ENCODE data around the gene SLC45A2. TPM values are rescaled to one million over a fixed set of nuclear protein-coding genes. Genes with fewer than 3 reads are reported as not detected.
A peak's percentile ranks its signal among the peaks of the same experiment; 100 is the strongest.

SLC45A2 gene
- total RNA-seq, 4 donors from 2014 or later: 1.2 to 7.6 (median 1.9) TPM

- WGBS: under 1% methylated on average over 58 of the region's 76 CpGs
- Histone ChIP-seq H3K4me3 (peak within 1 kb of the TSS; percentile 60), H3K27me3 (no peaks in the 10 kb centered on the region), H3K4me1 (peaks cover 25% of the 10 kb centered on the region), H3K27ac (peak within 1 kb of the TSS; percentile 93), H3K9me3 (no peaks in the 10 kb centered on the region), H3K36me3 (peaks cover 8% of the 10 kb centered on the region)
- no peak for TF ChIP-seq EP300 (IDR thresholded peaks at IDR 0.05)
- no peak for TF ChIP-seq POLR2AphosphoS5 (IDR thresholded peaks at IDR 0.05)
- peak in 1 of 2 donors; percentile 47 for TF ChIP-seq POLR2A (IDR thresholded peaks at IDR 0.05)
- TF ChIP-seq CTCF (IDR thresholded peaks at IDR 0.05): no peak
- DNase-seq (ENCODE audit: low spot score in 2 of 2): peak; percentile 93 to 96
These were observed 23.4 kb upstream of the SLC45A2 start, which contains the start of gene AMACR for GRCh38 chr5:34007621-34008600. TSS of gene AMACR (minus strand) at chr5:34008050. CDS start at chr5:34008019, 31 bp downstream.

DNA sequence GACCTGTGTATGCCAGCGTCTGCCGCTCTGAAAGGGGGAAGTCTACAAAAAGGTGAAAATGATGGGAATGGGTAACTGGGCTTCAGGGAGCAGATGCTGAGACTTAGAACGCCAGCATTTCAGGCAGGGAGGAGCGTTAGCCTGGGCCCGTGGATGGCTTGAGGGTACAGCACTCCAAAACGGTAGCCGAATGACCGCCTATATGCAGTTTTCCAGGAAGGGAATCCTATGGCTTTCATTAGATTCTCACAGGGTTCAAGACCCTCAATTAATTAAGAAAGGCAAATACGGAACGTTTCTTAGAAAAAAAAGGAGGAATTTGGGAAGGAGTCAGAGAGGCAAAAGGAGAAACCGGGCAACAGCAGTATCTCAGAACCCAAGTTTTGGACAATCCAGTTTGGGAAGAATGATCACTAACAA lies 22.7 kb upstream of the SLC45A2 start:
- Histone ChIP-seq H3K4me3 (peak overlapping the region; percentile 60), H3K27ac (peak overlapping the region; percentile 93), H3K36me3 (peaks cover 8% of the 10 kb centered on the region), H3K9me3 (no peaks in the 10 kb centered on the region), H3K27me3 (no peaks in the 10 kb centered on the region), H3K4me1 (peaks cover 25% of the 10 kb centered on the region)
- DNase-seq (ENCODE audit: low spot score in 2 of 2): no peak
- under 1% methylated on average over 11 of the region's 11 CpGs for WGBS
- TF ChIP-seq POLR2A (IDR thresholded peaks at IDR 0.05) (no peak), CTCF (IDR thresholded peaks at IDR 0.05) (no peak), EP300 (IDR thresholded peaks at IDR 0.05) (no peak), POLR2AphosphoS5 (IDR thresholded peaks at IDR 0.05) (no peak)

- DNase-seq (ENCODE audit: low spot score in 2 of 2): no peak
- H3K9me3 ChIP-seq: no peaks in the 10 kb centered on the region
- H3K36me3 ChIP-seq: peaks cover 12% of the 10 kb centered on the region
- no peaks in the 10 kb centered on the region for H3K27me3 ChIP-seq
- peaks cover 25% of the 10 kb centered on the region for H3K4me1 ChIP-seq
- WGBS: 81% methylated on average over 4 of the region's 4 CpGs
- no peak overlapping the region for H3K4me3 ChIP-seq
- no peak overlapping the region for H3K27ac ChIP-seq
- no peak for TF ChIP-seq EP300 (IDR thresholded peaks at IDR 0.05)
- no peak for TF ChIP-seq POLR2AphosphoS5 (IDR thresholded peaks at IDR 0.05)
- no peak for TF ChIP-seq CTCF (IDR thresholded peaks at IDR 0.05)
- TF ChIP-seq POLR2A (IDR thresholded peaks at IDR 0.05): no peak
These were observed 21.2 kb upstream of the SLC45A2 start for GRCh38 chr5:34005681-34006080.

DNA sequence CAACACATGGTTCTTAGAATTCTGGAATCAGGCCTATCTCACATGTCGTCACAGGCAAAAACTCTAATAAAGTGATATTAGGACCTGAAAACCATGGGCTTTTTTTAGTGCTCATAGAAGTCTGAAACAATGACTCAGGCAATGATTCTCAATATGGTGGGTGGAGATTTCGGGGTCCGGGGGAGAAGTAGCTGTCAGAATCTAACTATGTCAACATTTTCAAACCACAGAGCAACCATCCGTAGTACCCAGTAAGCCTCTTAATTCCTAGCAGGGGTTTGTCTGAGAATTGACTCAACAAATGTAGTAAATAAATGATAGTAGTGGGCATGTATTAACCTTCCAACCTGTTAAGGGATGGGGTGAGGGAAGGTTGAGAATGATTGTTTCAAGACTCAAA lies 20.7 kb upstream of the SLC45A2 start:
- H3K27ac ChIP-seq: no peak overlapping the region
- TF ChIP-seq CTCF (IDR thresholded peaks at IDR 0.05) (no peak), POLR2A (IDR thresholded peaks at IDR 0.05) (no peak), EP300 (IDR thresholded peaks at IDR 0.05) (no peak), POLR2AphosphoS5 (IDR thresholded peaks at IDR 0.05) (no peak)

GRCh38 chr5:34003941-34004340 lies 19.4 kb upstream of the SLC45A2 start:
- WGBS: 91% methylated on average over 4 of the region's 4 CpGs
- Histone ChIP-seq H3K36me3 (peaks cover 12% of the 10 kb centered on the region), H3K9me3 (no peaks in the 10 kb centered on the region), H3K4me1 (peaks cover 23% of the 10 kb centered on the region), H3K27me3 (no peaks in the 10 kb centered on the region), H3K4me3 (no peak overlapping the region), H3K27ac (no peak overlapping the region)
- DNase-seq (ENCODE audit: low spot score in 2 of 2): no peak
- no peak for TF ChIP-seq POLR2AphosphoS5 (IDR thresholded peaks at IDR 0.05)
- TF ChIP-seq CTCF (IDR thresholded peaks at IDR 0.05): no peak
- no peak for TF ChIP-seq EP300 (IDR thresholded peaks at IDR 0.05)
- no peak for TF ChIP-seq POLR2A (IDR thresholded peaks at IDR 0.05)

More for the DNA sequence above, 20.7 kb upstream of the SLC45A2 start:
- Histone ChIP-seq H3K4me1 (peaks cover 25% of the 10 kb centered on the region), H3K9me3 (no peaks in the 10 kb centered on the region), H3K36me3 (peaks cover 12% of the 10 kb centered on the region), H3K4me3 (no peak overlapping the region), H3K27me3 (no peaks in the 10 kb centered on the region)
- DNase-seq (ENCODE audit: low spot score in 2 of 2): no peak
- 90% methylated on average over 4 of the region's 4 CpGs for WGBS
